8988T (cell line): ENCODE results near the gene HSPA12B.
A peak's percentile ranks its signal among the peaks of the same experiment; 100 is the strongest.
"Not testable (repeated sequence)": the region's sequence is repeated elsewhere in the genome, so short reads cannot be mapped to it uniquely, and the experiment has no call there.

Experiments
- DNase-seq: peaks from one replicate; pipeline ENCODE4 v3.0.0; 2011

The HSPA12B gene

GRCh38 chr20:3789201-3789600, 56.7 kb downstream of the HSPA12B start:
- DNase-seq: not testable (repeated sequence)

- not testable (repeated sequence) for DNase-seq
Measured at GRCh38 chr20:3794168-3794567, 61.7 kb downstream of the HSPA12B start.

GRCh38 chr20:3794701-3795420, 62.4 kb downstream of the HSPA12B start:
- DNase-seq: no peak

GRCh38 chr20:3795511-3796468, 63.3 kb downstream of the HSPA12B start, which contains the start of gene CDC25B:
Gene CDC25B (plus strand): TSS chr20:3796310. CDS start chr20:3796532, 222 bp downstream.
- peak; percentile 85 for DNase-seq

GRCh38 chr20:3796477-3797225, 64.2 kb downstream of the HSPA12B start:
- no peak for DNase-seq

GRCh38 chr20:3797226-3797545, 64.7 kb downstream of the HSPA12B start:
- no peak for DNase-seq

GRCh38 chr20:3797592-3798372, 65.3 kb downstream of the HSPA12B start:
- DNase-seq: no peak

GRCh38 chr20:3798373-3798768, 65.9 kb downstream of the HSPA12B start:
- no peak for DNase-seq

GRCh38 chr20:3798908-3799248, 66.4 kb downstream of the HSPA12B start:
- no peak for DNase-seq

- no peak for DNase-seq
Measured at GRCh38 chr20:3800256-3800877, 67.9 kb downstream of the HSPA12B start.

- no peak for DNase-seq
Measured at GRCh38 chr20:3800878-3801260, 68.4 kb downstream of the HSPA12B start.

GRCh38 chr20:3801299-3801698, 68.8 kb downstream of the HSPA12B start:
- DNase-seq: no peak

GRCh38 chr20:3801846-3802245, 69.4 kb downstream of the HSPA12B start:
- DNase-seq: no peak
